PC-9 (cell line): ENCODE results near the gene OR8H1.

Experiments
- EZH2 ChIP-seq: fragments of 200-600 bp; sonication (generic); IDR thresholded peaks from 2 replicates; pipeline ENCODE4 v1.8.0; 2017; ENCODE audit warnings: antibody characterized with exemption, low read depth
- TF ChIP-seq, protein P1 (sequence below): fragments of 200-600 bp; sonication (generic); conservative IDR thresholded peaks from 2 replicates; pipeline ENCODE4 v1.6.1; 2017; ENCODE audit warnings: mixed run types, antibody characterized with exemption, mild to moderate bottlenecking, moderate library complexity

DNA sequence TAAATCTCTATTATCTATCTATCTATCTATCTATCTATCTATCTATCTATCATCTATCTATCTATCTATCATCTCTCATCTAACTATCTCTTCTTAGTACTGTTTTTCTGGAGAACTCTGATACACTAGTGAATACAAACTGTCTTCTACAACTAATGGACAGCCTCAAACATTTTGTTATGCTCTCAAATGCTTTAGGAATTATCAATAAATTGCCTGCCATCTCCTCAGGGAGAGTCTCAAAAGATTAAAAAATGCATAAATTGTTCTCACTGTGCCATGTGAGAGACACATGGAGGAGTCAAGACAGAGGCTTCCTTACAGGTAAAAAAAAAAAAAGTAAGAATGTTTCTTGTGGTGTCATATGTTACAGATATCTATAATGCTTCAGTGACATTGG is 22.8 kb upstream of the OR8H1 start, which contains the start of gene OR8K3:
- no peak for TF ChIP-seq EZH2
- TF ChIP-seq, protein P1, sequence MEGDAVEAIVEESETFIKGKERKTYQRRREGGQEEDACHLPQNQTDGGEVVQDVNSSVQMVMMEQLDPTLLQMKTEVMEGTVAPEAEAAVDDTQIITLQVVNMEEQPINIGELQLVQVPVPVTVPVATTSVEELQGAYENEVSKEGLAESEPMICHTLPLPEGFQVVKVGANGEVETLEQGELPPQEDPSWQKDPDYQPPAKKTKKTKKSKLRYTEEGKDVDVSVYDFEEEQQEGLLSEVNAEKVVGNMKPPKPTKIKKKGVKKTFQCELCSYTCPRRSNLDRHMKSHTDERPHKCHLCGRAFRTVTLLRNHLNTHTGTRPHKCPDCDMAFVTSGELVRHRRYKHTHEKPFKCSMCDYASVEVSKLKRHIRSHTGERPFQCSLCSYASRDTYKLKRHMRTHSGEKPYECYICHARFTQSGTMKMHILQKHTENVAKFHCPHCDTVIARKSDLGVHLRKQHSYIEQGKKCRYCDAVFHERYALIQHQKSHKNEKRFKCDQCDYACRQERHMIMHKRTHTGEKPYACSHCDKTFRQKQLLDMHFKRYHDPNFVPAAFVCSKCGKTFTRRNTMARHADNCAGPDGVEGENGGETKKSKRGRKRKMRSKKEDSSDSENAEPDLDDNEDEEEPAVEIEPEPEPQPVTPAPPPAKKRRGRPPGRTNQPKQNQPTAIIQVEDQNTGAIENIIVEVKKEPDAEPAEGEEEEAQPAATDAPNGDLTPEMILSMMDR, result no peak
